Amygdala (tissue), 56 donors: Measurements from ENCODE around the gene TGFBR3L.
"Not testable (repeated sequence)": the region's sequence is repeated elsewhere in the genome, so short reads cannot be mapped to it uniquely, and the experiment has no call there.

Experiments used
- DNase-seq, 56 donors: peaks; one replicate each; lab custom pipeline; 2025; lab: John Stamatoyannopoulos, UW

The TGFBR3L gene

GRCh38 chr19:7879111-7879807, 35.4 kb upstream of the TGFBR3L start:
- no peak for DNase-seq

GRCh38 chr19:7879836-7880235, 34.8 kb upstream of the TGFBR3L start:
- no peak for DNase-seq

- DNase-seq, result no peak
These were observed 32.7 kb upstream of the TGFBR3L start for GRCh38 chr19:7881910-7882309.

GRCh38 chr19:7883105-7883504, 31.5 kb upstream of the TGFBR3L start:
- DNase-seq, result no peak

GRCh38 chr19:7883796-7884570, 30.6 kb upstream of the TGFBR3L start:
- no peak for DNase-seq

GRCh38 chr19:7885818-7886217, 28.8 kb upstream of the TGFBR3L start:
- DNase-seq, result no peak

GRCh38 chr19:7887408-7888144, 27.1 kb upstream of the TGFBR3L start:
- DNase-seq, result no peak

GRCh38 chr19:7888145-7888825, 26.3 kb upstream of the TGFBR3L start, which contains the start of gene LRRC8E:
LRRC8E (plus strand) TSS chr19:7888510; CDS start chr19:7895604, 7,094 bp downstream.
- no peak for DNase-seq

- DNase-seq, result no peak
These were observed 25.8 kb upstream of the TGFBR3L start for GRCh38 chr19:7888826-7889217.

- DNase-seq, result not testable (repeated sequence)
These were observed 21.1 kb upstream of the TGFBR3L start for GRCh38 chr19:7893362-7894101.

GRCh38 chr19:7894612-7895309, 19.9 kb upstream of the TGFBR3L start:
- no peak for DNase-seq

- DNase-seq, result no peak
These were observed 19.1 kb upstream of the TGFBR3L start for GRCh38 chr19:7895565-7895964.

GRCh38 chr19:7897292-7897691, 17.3 kb upstream of the TGFBR3L start:
- no peak for DNase-seq

GRCh38 chr19:7898967-7899366, 15.7 kb upstream of the TGFBR3L start:
- no peak for DNase-seq

GRCh38 chr19:7899751-7900378, 14.8 kb upstream of the TGFBR3L start:
- DNase-seq, result no peak

- no peak for DNase-seq
These were observed 14.2 kb upstream of the TGFBR3L start for GRCh38 chr19:7900401-7900870.

- DNase-seq, result no peak
These were observed 13.7 kb upstream of the TGFBR3L start for GRCh38 chr19:7900931-7901330.

GRCh38 chr19:7901337-7901736, 13.3 kb upstream of the TGFBR3L start:
- DNase-seq, result no peak

- peak in 2 of 56 donors; percentile 45 to 59 for DNase-seq
These were observed 11.8 kb upstream of the TGFBR3L start for GRCh38 chr19:7902796-7903243.
